ENCODE data around the gene LIF.

DNA sequence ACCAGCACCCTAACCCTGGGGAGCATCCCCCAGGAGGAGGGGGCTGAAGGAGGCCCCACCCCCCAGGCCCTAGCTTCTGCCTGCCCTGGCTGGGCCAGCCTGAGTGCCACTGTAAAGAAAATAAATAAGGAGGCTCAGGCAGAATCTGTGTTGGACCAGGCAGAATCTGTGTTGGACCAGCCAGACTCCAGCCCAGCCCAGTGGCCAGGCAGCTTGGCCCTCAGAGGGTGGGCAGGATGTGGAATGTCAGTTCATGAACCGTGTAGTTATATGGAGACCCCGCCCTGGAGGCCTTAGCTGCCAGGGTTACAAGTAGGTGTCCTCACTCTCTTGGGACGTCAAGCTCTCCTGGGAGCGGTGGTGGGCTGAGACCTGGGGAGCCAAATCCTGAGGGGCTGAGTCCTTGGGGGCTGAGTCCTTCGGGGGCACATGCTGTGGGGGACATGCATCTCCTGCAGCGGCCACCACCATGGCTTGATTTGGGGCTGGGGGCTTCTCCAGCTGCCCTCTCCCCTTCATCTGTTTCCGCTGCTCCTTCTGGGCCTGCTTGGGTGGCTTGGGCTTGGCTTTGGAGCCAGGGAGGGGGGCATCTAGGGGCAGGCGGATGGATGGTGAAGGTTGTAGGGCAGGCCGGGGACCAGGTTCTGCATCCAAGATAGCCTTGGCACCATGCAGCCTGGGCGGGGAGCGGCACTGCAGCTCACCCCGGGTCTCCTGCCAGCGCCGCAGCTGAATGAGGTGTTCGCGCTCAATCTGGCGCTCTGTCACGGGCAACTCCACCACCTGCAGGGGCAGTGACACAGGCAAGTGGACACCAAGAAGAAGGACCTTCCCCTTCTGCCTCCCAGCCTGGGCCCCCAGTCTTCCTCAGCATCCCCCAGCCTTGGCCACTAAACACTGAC lies 45.8 kb upstream of the LIF start:
- TF ChIP-seq POLR2A (IDR thresholded peaks at IDR 0.05; ENCODE audit: low read depth) (no peak), EP300 (IDR thresholded peaks at IDR 0.05) (no peak)
- TF ChIP-seq, protein P1, sequence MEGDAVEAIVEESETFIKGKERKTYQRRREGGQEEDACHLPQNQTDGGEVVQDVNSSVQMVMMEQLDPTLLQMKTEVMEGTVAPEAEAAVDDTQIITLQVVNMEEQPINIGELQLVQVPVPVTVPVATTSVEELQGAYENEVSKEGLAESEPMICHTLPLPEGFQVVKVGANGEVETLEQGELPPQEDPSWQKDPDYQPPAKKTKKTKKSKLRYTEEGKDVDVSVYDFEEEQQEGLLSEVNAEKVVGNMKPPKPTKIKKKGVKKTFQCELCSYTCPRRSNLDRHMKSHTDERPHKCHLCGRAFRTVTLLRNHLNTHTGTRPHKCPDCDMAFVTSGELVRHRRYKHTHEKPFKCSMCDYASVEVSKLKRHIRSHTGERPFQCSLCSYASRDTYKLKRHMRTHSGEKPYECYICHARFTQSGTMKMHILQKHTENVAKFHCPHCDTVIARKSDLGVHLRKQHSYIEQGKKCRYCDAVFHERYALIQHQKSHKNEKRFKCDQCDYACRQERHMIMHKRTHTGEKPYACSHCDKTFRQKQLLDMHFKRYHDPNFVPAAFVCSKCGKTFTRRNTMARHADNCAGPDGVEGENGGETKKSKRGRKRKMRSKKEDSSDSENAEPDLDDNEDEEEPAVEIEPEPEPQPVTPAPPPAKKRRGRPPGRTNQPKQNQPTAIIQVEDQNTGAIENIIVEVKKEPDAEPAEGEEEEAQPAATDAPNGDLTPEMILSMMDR (IDR thresholded peaks at IDR 0.05): no peak

Measured in esophagus muscularis mucosa (tissue), 4 donors.